Fibroblast of lung (primary cell): Measurements from ENCODE around the gene NEK10. TPM values are rescaled to one million over a fixed set of nuclear protein-coding genes. Genes with fewer than 3 reads are reported as not detected.

ENCODE experiments used
- DNase-seq, 2 donors: peaks; one replicate each; pipeline versions ENCODE4 v3.0.0 to v3.0.0-alpha.2; 2010; ENCODE audit warnings: low read depth in 2 of 2
- H2AFZ ChIP-seq: 2 replicates; pipeline ENCODE4 v1.5.1; 2012; ENCODE audit warnings: low read length, control low read depth, inconsistent platforms
- H3K27ac ChIP-seq: 2 replicates; pipeline ENCODE4 v1.5.1; 2011; ENCODE audit warnings: low read length, control low read depth; ENCODE audit not compliant: insufficient read depth
- H3K27me3 ChIP-seq: 2 replicates; pipeline ENCODE4 v1.5.1; 2011; ENCODE audit warnings: mild to moderate bottlenecking, low read length; ENCODE audit not compliant: control insufficient read depth, insufficient read depth
- H3K36me3 ChIP-seq: 2 replicates; pipeline ENCODE4 v1.5.1; 2011; ENCODE audit warnings: low read length; ENCODE audit not compliant: control insufficient read depth, insufficient read depth
- H3K4me1 ChIP-seq: 2 replicates; pipeline ENCODE4 v1.5.1; 2011; ENCODE audit warnings: low read length; ENCODE audit not compliant: control insufficient read depth, insufficient read depth; ENCODE audit errors: extremely low read depth
- H3K4me2 ChIP-seq: 2 replicates; pipeline ENCODE4 v1.5.1; 2011; ENCODE audit warnings: low read length, control low read depth; ENCODE audit not compliant: insufficient read depth; ENCODE audit errors: extremely low read depth
- H3K4me3 ChIP-seq, 4 experiments: fragments of 200-600 bp in 1 of 4; sonication (generic) in 1 of 4; replicated peaks in 1 of 4; 2 replicates each; pipeline ENCODE4 v1.5.1; 2011 to 2016; ENCODE audit warnings: low read length in 4 of 4, low read depth in 3 of 4, mild to moderate bottlenecking in 3 of 4, control low read depth in 2 of 4, inconsistent platforms in 1 of 4, mixed read lengths in 1 of 4; ENCODE audit not compliant: insufficient read depth in 1 of 4; ENCODE audit errors: control extremely low read depth in 1 of 4
- H3K79me2 ChIP-seq: 2 replicates; pipeline ENCODE4 v1.5.1; 2012; ENCODE audit warnings: mild to moderate bottlenecking, low read length, inconsistent platforms; ENCODE audit not compliant: control insufficient read depth, insufficient read depth
- H3K9ac ChIP-seq: 2 replicates; pipeline ENCODE4 v1.5.1; 2011; ENCODE audit warnings: mild to moderate bottlenecking, low read length, control low read depth; ENCODE audit not compliant: insufficient read depth
- H3K9me3 ChIP-seq: 2 replicates; pipeline ENCODE4 v1.5.1; 2012; ENCODE audit warnings: low read depth, low read length; ENCODE audit not compliant: control insufficient read depth, insufficient read depth
- H4K20me1 ChIP-seq: 2 replicates; pipeline ENCODE4 v1.5.1; 2011; ENCODE audit warnings: low read length; ENCODE audit not compliant: control insufficient read depth, insufficient read depth; ENCODE audit errors: extremely low read depth
- EZH2 ChIP-seq: IDR thresholded peaks from 2 replicates; pipeline ENCODE4 v1.5.1; 2012; ENCODE audit warnings: low read length, control low read depth, mild to moderate bottlenecking; ENCODE audit errors: missing control alignments
- polyA plus RNA-seq, 2 donors: library from polyadenylated mRNA; depleted of rRNA in 1 of 2; stranded (reverse) in 1 of 2; unstranded in 1 of 2; fragments of >200 nt; gene quantifications; 2 replicates each; pipeline ENCODE4 v1.2.1, GENCODE V29; 2011 to 2012; ENCODE audit warnings: missing spikeins in 1 of 2
- total RNA-seq: library from RNA; depleted of rRNA; stranded (reverse); fragments of >200 nt; gene quantifications from 2 replicates; pipeline ENCODE4 v1.2.1, GENCODE V29; 2014
- TF ChIP-seq, protein P1 (sequence below), 2 donors: IDR thresholded peaks in 1 of 2; conservative IDR thresholded peaks in 1 of 2; 1 replicate in 1 of 2; 2 replicates in 1 of 2; pipeline ENCODE4 v1.5.1; 2011 to 2012; ENCODE audit warnings: low read length in 2 of 2, control low read depth in 1 of 2, inconsistent platforms in 1 of 2, low read depth in 1 of 2, mild to moderate bottlenecking in 1 of 2

NEK10 gene
- total and polyA plus RNA-seq, 2 donors (not counting 1 experiment from before 2014, with no cell fraction given): 1.4 to 23.0 TPM

DNA sequence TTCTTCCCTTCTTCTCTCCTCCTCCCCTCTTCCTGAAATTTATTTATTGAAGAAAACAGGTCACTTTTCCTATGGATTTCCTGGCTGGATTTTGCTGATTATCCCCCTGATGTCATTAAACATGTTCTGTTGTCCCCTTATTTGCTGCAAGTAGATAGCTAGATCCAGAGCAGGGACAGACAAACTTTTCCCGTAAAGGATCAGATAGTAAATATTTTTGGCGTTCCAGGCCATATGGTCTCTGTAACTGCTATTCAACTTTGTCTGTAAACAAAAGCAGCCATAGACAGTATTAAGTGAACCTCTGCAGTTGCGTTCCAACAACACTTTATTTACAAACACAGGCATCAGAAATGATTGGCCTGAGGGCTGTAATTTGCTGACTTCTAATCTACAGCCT is 241.3 kb downstream of the NEK10 start:
- Histone ChIP-seq H3K9ac (no peak overlapping the region), H3K36me3 (no peaks in the 10 kb centered on the region), H4K20me1 (no peaks in the 10 kb centered on the region), H3K4me2 (no peak overlapping the region), H3K79me2 (no peaks in the 10 kb centered on the region), H3K4me1 (no peaks in the 10 kb centered on the region), H3K27me3 (no peaks in the 10 kb centered on the region), H3K4me3 (no peak overlapping the region), H3K27ac (no peak overlapping the region), H2AFZ (no peak overlapping the region), H3K9me3 (no peaks in the 10 kb centered on the region)
- no peak for DNase-seq
- TF ChIP-seq EZH2: no peak
- TF ChIP-seq, protein P1, sequence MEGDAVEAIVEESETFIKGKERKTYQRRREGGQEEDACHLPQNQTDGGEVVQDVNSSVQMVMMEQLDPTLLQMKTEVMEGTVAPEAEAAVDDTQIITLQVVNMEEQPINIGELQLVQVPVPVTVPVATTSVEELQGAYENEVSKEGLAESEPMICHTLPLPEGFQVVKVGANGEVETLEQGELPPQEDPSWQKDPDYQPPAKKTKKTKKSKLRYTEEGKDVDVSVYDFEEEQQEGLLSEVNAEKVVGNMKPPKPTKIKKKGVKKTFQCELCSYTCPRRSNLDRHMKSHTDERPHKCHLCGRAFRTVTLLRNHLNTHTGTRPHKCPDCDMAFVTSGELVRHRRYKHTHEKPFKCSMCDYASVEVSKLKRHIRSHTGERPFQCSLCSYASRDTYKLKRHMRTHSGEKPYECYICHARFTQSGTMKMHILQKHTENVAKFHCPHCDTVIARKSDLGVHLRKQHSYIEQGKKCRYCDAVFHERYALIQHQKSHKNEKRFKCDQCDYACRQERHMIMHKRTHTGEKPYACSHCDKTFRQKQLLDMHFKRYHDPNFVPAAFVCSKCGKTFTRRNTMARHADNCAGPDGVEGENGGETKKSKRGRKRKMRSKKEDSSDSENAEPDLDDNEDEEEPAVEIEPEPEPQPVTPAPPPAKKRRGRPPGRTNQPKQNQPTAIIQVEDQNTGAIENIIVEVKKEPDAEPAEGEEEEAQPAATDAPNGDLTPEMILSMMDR (conservative IDR thresholded peaks at IDR 0.05 in 1 of 2, IDR thresholded peaks at IDR 0.05 in 1 of 2; ENCODE audit: low read depth in 1 of 2, low read length in 2 of 2): no peak

- no peaks in the 10 kb centered on the region for H3K9me3 ChIP-seq
- H3K27ac ChIP-seq: no peak overlapping the region
- no peaks in the 10 kb centered on the region for H3K36me3 ChIP-seq
- DNase-seq: no peak
- no peak overlapping the region for H3K4me2 ChIP-seq
- no peak overlapping the region for H3K9ac ChIP-seq
- H3K4me1 ChIP-seq: no peaks in the 10 kb centered on the region
- no peak for TF ChIP-seq EZH2
- TF ChIP-seq, protein P1 (conservative IDR thresholded peaks at IDR 0.05 in 1 of 2, IDR thresholded peaks at IDR 0.05 in 1 of 2; ENCODE audit: low read depth in 1 of 2, low read length in 2 of 2): no peak
- no peaks in the 10 kb centered on the region for H3K27me3 ChIP-seq
- H3K4me3 ChIP-seq: no peak overlapping the region
- no peaks in the 10 kb centered on the region for H3K79me2 ChIP-seq
- H2AFZ ChIP-seq: no peak overlapping the region
- no peaks in the 10 kb centered on the region for H4K20me1 ChIP-seq
These were observed 242.0 kb downstream of the NEK10 start for GRCh38 chr3:27127195-27127594.

DNA sequence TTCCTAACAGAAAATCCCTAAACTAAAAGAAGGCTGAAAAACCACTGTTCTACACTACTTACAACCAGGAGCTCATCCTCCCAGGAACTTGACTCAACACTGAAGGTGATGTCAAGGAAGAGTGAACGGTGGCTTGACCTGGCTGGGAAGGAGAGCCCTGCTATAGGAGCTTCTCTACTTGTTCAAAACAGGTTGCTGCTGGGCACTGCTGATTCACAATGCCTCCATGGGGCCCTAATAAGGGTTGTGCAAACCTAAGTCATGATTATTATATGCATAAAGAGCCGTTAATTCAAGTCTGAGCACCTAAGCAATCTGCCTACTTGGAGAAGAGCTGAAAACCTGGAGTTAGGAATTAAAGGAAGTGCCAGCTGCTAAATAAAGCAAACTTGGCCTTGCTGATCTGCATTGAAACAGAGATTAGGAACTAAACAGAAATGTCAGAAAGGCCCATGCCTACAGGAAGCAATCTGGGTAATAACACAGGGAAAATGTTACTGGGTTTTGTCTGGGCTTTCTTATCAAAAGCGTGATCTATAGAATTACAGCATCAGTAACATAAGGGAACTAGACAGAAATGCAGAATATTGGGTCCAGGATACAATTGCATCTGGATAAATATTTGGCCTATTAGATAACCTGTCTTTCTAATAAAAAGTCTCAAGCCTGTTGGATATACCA is 243.2 kb downstream of the NEK10 start:
- DNase-seq: no peak
- H3K9ac ChIP-seq: no peak overlapping the region
- no peaks in the 10 kb centered on the region for H3K27me3 ChIP-seq
- no peak overlapping the region for H3K27ac ChIP-seq
- H3K36me3 ChIP-seq: no peaks in the 10 kb centered on the region
- H2AFZ ChIP-seq: no peak overlapping the region
- H3K4me3 ChIP-seq: no peak overlapping the region
- no peak overlapping the region for H3K4me2 ChIP-seq
- no peaks in the 10 kb centered on the region for H4K20me1 ChIP-seq
- H3K9me3 ChIP-seq: no peaks in the 10 kb centered on the region
- TF ChIP-seq EZH2: no peak
- no peaks in the 10 kb centered on the region for H3K4me1 ChIP-seq
- no peaks in the 10 kb centered on the region for H3K79me2 ChIP-seq
